DOHH2 (cell line): ENCODE data around the gene FCGR1A.
"Not testable (repeated sequence)": the region's sequence is repeated elsewhere in the genome, so short reads cannot be mapped to it uniquely, and the experiment has no call there.

ENCODE experiments used
- CTCF ChIP-seq: fragments of 200-600 bp; sonication (generic); IDR thresholded peaks from one replicate; pipeline ENCODE4 v1.5.1; 2014; ENCODE audit warnings: antibody characterized with exemption, mild to moderate bottlenecking, low read depth, low read length; ENCODE audit not compliant: poor library complexity, severe bottlenecking
- EZH2phosphoT487 ChIP-seq: fragments of 200-600 bp; sonication (generic); IDR thresholded peaks from 2 replicates; pipeline ENCODE4 v1.6.1; 2017; ENCODE audit warnings: borderline replicate concordance, mild to moderate bottlenecking, antibody characterized with exemption, low read length, moderate library complexity, mixed read lengths

- not testable (repeated sequence) for TF ChIP-seq CTCF, EZH2phosphoT487
Measured at GRCh38 chr1:149820387-149820786, 37.9 kb downstream of the FCGR1A start.
